Activated naive CD4-positive, alpha-beta T cell treated with Interleukin-2 at 50 U/mL for 16 hours (primary cell): ENCODE measurements around the gene PYGB.
A peak's percentile ranks its signal among the peaks of the same experiment; 100 is the strongest.
"Not testable (repeated sequence)": the region's sequence is repeated elsewhere in the genome, so short reads cannot be mapped to it uniquely, and the experiment has no call there.

ENCODE experiments used
- DNase-seq: peaks from one replicate; pipeline ENCODE4 v3.0.0-alpha.2; 2020

PYGB gene

GRCh38 chr20:25230166-25230831 lies 17.6 kb upstream of the PYGB start:
- no peak for DNase-seq

GRCh38 chr20:25233016-25233772 lies 14.7 kb upstream of the PYGB start:
- DNase-seq: no peak

DNA sequence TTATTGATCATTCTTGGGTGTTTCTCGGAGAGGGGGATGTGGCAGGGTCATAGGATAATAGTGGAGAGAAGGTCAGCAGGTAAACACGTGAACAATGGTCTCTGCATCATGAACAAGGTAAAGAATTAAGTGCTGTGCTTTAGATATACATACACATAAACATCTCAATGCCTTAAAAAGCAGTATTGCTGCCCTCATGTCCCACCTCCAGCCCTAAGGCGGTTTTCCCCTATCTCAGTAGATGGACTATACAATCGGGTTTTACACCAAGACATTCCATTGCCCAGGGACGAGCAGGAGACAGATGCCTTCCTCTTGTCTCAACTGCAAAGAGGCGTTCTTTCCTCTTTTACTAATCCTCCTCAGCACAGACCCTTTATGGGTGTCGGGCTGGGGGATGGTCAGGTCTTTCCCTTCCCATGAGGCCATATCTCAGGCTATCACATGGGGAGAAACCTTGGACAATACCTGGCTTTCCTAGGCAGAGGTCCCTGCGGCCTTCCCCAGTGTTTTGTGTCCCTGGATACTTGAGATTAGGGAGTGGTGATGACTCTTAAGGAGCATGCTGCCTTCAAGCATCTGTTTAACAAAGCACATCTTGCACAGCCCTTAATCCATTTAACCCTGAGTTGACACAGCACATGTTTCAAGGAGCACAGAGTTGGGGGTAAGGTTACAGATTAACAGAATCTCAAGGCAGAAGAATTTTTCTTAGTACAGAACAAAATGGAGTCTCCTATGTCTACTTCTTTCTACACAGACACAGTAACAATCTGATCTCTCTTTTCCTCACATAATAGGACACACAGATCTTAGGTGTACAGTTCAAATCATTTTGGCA lies 13.7 kb upstream of the PYGB start:
- DNase-seq: not testable (repeated sequence)

GRCh38 chr20:25236450-25237304 lies 11.2 kb upstream of the PYGB start:
- no peak for DNase-seq

DNA sequence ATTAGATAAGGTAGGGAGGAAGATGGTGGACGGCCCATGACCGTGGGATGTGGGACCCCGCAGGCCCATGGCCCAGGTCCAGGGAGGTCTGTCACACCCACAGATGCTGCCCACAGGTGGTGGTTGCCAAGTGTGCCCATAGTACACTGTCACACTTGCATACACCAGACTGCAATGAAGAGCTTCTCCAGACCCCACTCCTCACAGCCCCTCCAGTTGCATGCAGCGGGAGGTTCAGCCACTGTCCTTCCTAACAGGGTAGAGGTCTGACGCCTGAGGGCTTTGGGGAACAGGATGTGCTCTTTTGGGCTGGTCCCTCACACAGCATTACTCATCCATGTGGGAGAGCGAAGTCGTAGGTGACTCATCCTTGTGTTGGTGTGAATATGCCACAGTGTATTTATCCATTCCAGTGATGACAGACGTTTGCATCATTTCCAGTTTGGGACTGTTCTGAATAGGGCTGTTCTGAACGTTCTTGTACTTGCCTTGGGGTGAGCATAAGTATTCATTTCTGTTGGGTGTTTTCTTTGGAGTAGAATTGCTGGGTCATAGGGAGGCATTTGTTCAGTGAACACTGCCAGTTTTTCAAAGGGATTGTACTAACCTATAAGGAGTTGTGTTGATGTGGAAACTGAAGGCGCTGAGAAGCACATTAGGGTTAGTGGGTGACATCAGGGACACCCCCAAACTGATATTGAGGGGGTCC lies 10.1 kb upstream of the PYGB start:
- peak; percentile 63 for DNase-seq

DNA sequence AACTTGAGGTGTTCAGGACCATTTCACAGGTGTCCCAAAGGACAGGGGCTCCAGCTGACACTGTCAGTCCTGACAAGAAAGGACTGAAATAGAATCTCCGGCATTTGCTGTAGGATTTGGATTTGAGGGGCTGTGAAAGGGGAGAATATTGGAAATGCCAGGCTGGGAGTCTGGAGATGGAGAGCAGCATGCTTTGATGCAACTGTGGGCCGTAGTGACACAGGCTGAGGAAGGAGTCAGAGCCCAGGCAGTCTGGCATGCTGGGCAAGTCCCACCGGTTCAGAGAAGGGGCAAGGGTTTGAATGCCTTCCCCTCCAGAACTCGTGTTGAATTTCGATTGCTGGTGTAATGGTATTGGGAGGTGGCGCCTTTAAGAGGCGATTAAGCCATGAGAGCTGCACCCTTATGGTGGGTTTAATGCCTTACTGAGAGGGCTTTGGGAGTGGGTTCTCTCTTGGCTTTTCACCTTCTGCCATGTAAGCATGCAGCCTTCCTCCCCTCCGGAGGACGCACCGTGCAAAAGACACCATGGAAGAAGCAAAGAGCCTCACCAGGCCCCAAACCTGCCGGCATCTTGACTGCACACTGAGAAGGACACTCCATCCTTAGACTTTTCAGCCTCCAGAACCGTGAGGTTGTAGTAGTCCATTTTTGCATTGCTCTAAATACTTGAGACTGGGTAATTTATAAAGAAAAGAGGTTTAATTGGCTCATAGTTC lies 9.4 kb upstream of the PYGB start:
- DNase-seq: no peak

- no peak for DNase-seq
Measured at GRCh38 chr20:25239387-25240370, 8.2 kb upstream of the PYGB start.

DNA sequence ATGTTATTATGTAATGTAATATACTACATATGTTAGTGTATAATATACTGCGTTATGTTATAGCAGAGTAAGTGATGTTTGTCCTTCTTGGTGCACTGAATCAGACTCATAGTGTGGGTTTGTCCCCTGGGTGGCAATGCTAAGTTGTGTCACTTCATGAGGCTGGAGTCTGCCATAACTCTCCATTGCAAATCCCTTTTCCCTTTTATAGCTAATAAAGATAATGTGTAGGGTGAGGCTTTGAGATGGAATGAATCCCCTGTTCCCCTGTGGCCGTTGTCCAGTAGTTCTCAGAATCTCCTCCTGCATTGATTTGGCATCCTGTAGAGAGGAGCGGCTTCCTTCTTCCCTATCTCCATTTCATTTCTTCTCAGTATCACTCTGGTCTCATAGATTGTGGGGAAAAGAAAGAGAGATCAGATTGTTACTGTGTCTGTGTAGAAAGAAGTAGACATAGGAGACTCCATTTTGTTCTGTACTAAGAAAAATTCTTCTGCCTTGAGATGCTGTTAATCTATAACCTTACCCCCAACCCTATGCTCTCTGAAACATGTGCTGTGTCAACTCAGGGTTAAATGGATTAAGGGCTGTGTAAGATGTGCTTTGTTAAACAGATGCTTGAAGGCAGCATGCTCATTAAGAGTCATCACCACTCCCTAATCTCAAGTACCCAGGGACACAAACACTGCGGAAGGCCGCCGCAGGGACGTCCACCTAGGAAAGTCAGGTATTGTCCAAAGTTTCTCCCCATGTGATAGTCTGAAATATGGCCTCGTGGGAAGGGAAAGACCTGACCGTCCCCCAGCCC lies 6.8 kb upstream of the PYGB start:
- not testable (repeated sequence) for DNase-seq

GRCh38 chr20:25241659-25241955 lies 6.3 kb upstream of the PYGB start:
- not testable (repeated sequence) for DNase-seq

GRCh38 chr20:25242231-25242630 lies 5.7 kb upstream of the PYGB start:
- no peak for DNase-seq

- no peak for DNase-seq
Measured at GRCh38 chr20:25243416-25243979, 4.4 kb upstream of the PYGB start.

DNA sequence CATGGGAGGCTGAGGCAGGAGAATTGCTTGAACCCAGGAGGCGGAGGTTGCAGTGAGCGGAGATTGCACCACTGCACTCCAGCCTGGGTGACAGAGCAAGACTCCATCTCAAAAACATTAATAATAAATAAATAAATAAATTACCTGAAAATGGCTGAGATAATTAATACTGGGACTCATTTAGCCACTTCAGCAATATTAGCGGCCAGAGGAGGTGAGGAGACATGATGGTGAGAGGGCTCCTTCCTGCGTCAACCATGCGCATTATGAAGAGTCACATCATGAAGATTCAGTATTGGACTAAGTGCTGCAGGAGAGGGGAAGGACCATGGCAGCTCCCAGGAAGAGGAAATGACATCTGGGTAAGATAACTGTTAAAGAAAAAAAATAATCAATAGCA lies 2.9 kb upstream of the PYGB start:
- no peak for DNase-seq

DNA sequence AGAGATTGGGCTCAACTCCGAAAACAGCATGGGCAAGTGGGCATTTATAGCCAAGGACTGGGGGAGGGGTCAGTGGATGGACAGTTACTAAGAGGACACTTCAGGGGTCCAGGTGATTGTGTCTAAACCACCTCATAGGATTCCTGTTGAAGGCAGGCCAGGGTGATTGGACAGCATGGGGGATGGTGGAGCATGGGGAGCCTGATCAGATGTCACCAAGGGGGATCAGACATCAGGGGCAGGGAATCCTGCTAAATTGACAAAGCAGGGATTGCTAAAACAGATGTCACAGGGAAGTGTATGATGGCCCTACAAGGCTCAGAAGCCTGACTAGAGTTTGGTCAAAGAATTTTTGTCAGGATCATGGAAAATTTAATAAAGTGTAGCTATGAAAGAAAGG lies 2.4 kb upstream of the PYGB start:
- DNase-seq: no peak

- no peak for DNase-seq
Measured at GRCh38 chr20:25246182-25246999, 1.5 kb upstream of the PYGB start.

DNA sequence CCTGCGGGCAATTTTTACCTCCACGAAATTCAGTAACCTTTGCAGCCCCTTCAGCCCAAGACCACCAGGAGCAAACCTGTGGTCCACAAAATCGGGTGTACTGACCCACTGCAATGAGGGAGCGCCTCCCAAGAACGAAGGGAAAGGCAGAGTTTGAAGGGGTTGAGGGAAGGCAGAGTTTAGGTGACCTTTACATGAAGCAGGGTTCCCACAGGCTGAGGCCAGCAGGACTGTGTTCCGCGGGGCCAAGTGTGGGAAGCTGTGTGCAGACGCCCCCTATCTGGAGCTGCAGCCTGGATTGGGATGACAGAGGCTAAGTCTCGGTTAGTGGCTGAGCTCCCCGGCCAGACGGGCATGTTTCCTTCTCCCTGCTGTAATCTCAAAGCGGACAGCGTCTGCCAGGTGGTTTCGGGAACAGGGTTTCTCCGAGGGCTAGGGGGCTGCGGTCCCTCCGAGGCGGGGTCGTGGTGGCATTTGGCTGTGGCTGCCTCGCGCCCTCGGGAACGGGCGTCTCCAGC lies 826 bp upstream of the PYGB start:
- peak; percentile 14 for DNase-seq

DNA sequence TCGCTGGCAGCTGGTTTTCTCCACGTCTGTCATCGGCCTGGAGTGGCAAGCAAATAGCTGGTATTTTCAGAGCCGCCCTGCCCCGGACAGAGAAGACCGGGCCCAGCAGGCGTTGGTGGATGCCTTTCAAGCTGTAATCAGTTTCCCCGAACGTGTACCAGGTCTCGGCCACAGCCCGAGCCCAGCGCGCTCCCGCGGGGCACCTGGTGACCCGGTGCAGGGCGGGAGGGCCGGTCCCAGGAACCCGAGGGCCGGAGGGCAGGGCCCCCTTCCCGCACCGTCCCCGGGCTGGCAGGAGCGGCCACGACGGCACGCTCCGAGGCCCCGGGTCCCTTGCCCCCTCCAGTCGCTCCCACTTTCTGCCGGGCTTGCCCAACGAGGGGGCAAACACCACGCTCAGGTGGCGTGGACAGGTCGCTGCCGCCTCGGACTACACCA lies 348 bp upstream of the PYGB start:
- DNase-seq: no peak

GRCh38 chr20:25248786-25249172 lies 894 bp downstream of the PYGB start:
- no peak for DNase-seq
